ENCODE measurements around the gene RBMY1A1. TPM values are rescaled to one million over a fixed set of nuclear protein-coding genes. Genes with fewer than 3 reads are reported as not detected.
"Not testable (repeated sequence)": the region's sequence is repeated elsewhere in the genome, so short reads cannot be mapped to it uniquely, and the experiment has no call there.

The RBMY1A1 gene
- not detected for polyA plus RNA-seq (ENCODE audit: insufficient read length in 3 of 3)
- long read RNA-seq, donor 1 = 0 reads
- long read RNA-seq, donor 2 = 0 reads
- long read RNA-seq, donor 3 = 0 reads
- long read RNA-seq, donor 4 = 0 reads
- long read RNA-seq, donor 5 = 0 reads
- long read RNA-seq, donor 6 = 0 reads
- long read RNA-seq, donor 7 = 0 reads
- long read RNA-seq, donor 8 = 0 reads
- long read RNA-seq, donor 9 = 0 reads
- long read RNA-seq, donor 10 = 0 reads
- long read RNA-seq, donor 11 = 0 reads
- long read RNA-seq, donor 12 = 0 reads
- long read RNA-seq, donor 13 = 0 reads
- long read RNA-seq, donor 14 = 0 reads
- long read RNA-seq, donor 15 = 0 reads
- long read RNA-seq, donor 16 = 0 reads

- not testable (repeated sequence) for DNase-seq
Measured at GRCh38 chrY:21534579-21534978, at the start of gene RBMY1A1. TSS of gene RBMY1A1 (plus strand) at chrY:21534879. CDS start at chrY:21536892, 2,013 bp downstream.

- not testable (repeated sequence) for DNase-seq
Measured at GRCh38 chrY:21511038-21511437, 23.6 kb upstream of the RBMY1A1 start, which contains the start of gene RBMY1B. TSS of gene RBMY1B (plus strand) at chrY:21511338. CDS start at chrY:21513351, 2,013 bp downstream.

- not testable (repeated sequence) for DNase-seq
Measured at GRCh38 chrY:21559316-21559984, 24.8 kb downstream of the RBMY1A1 start.

GRCh38 chrY:21585449-21585848 lies 50.8 kb downstream of the RBMY1A1 start:
- DNase-seq = no peak

GRCh38 chrY:21586454-21586853 lies 51.8 kb downstream of the RBMY1A1 start:
- not testable (repeated sequence) for DNase-seq

GRCh38 chrY:21592059-21592458 lies 57.4 kb downstream of the RBMY1A1 start:
- DNase-seq = no peak

GRCh38 chrY:21596287-21596686 lies 61.6 kb downstream of the RBMY1A1 start:
- not testable (repeated sequence) for DNase-seq

Other genes with a start within 250 kb of the RBMY1A1 start
- not detected for gene RBMY1B, start 23.5 kb upstream of the RBMY1A1 start, polyA plus RNA-seq (ENCODE audit: insufficient read length in 3 of 3)